ENCODE measurements around the gene PEMT.

DNA sequence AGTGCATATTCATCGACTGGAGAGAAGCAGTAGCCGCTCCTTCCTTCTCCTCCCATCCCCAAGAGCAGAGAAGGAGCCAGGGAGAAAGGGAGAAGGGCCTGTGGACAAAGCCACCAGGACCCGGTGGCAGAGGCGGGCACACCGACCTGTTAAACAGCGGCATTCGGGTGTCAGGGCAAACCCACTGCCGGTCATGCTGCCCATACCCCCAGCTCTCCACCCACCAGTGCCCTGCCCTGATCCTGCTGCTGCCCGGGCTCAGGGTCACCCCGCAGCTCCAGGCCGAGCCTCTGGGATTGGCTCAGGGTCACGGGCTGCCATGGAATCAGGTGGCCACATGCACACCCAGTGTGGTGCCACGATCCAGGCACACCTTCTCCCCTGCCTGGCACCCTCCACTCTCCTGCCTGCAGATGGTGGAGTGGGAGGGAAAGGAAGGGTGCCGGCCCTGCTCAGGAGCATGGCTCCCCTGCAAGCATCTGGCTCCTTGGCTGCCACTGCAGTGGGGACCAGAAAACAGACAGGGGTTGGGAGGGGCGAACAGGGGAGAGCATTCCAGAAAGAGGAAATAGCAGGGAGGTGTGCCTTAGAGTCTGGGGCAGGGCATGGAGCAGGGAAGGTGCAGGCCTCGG, 77.0 kb downstream of the PEMT start:
- TF ChIP-seq, protein P1, sequence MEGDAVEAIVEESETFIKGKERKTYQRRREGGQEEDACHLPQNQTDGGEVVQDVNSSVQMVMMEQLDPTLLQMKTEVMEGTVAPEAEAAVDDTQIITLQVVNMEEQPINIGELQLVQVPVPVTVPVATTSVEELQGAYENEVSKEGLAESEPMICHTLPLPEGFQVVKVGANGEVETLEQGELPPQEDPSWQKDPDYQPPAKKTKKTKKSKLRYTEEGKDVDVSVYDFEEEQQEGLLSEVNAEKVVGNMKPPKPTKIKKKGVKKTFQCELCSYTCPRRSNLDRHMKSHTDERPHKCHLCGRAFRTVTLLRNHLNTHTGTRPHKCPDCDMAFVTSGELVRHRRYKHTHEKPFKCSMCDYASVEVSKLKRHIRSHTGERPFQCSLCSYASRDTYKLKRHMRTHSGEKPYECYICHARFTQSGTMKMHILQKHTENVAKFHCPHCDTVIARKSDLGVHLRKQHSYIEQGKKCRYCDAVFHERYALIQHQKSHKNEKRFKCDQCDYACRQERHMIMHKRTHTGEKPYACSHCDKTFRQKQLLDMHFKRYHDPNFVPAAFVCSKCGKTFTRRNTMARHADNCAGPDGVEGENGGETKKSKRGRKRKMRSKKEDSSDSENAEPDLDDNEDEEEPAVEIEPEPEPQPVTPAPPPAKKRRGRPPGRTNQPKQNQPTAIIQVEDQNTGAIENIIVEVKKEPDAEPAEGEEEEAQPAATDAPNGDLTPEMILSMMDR (IDR thresholded peaks at IDR 0.05), result no peak
- TF ChIP-seq POLR2A (IDR thresholded peaks at IDR 0.05), result no peak
